SHP77 (cell line): ENCODE results near the gene COX7C.
"Not testable (repeated sequence)": the region's sequence is repeated elsewhere in the genome, so short reads cannot be mapped to it uniquely, and the experiment has no call there.

Experiments
- DNase-seq, 2 experiments: peaks; one replicate each; lab custom pipeline; 2025; lab: John Stamatoyannopoulos, UW

Gene COX7C, protein sequence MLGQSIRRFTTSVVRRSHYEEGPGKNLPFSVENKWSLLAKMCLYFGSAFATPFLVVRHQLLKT

GRCh38 chr5:86617756-86618576 is at the start of gene COX7C:
TSS of gene COX7C (plus strand) at chr5:86617941. CDS start at chr5:86618056, 115 bp downstream.
- DNase-seq: peak; percentile 94 to 98

- not testable (repeated sequence) for DNase-seq
Observed at GRCh38 chr5:86569522-86570426, 48.0 kb upstream of the COX7C start.

DNA sequence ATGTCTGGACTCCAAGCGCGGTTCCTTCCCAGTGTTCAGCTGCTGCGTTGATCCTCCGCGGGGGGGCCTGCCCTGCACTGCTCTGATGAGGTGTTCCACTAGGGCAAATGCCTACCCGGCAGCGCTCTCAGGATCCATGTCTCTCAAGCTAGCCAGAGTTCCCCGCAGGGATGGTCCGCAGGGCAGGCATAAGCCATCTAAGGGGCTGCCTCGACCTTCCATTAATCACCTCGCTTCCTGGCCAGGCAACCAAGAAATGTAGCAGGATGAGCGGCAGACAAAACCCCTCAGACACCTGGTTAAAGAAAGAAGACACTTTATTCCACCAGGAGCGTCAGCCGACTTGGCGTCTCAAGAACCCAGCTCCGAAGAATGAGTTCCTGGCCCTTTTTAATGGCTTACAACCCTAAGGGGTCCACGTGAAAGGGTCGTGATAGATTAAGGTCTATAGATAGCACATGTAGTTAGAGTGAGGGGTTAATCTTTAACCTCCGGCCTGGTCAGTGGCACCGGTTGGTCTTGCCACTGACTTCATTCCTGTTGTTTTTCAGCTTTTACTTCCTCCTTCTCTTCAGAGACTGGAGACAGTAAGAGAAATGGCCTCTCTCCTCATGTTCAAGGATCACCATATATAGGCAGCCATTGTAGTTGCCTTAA is 47.2 kb upstream of the COX7C start:
- DNase-seq: no peak

- DNase-seq: not testable (repeated sequence)
Observed at GRCh38 chr5:86571109-86571508, 46.6 kb upstream of the COX7C start.

DNA sequence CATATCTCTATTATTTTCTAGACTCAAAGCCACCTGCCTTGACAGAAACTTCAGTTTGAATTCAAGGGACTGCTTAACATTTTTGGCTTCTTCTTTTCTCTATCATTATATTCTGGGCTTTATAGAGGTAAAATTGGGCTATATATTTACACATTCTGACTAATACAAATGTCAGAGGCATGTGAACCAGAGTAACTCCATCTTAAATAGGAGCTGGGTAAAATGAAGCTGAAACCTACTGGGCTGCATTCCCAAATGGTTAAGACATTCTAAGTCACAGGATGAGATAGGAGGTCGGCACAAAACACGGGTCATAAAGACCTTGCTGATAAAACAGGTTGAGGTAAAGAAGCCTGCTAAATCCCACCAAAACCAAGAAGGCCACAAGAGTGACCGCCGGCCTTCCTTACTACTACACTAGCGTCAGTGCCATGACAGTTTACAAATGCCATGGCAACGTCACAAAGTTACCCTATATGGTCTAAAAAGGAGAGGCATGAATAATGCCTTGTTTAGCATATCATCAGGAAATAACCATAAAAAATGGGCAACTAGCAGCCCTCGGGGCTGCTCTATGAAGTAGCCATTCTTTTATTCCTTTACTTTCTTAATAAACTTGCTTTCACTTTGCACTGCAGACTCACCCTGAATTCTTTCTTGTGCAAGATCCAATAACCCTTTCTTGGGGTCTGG is 44.8 kb upstream of the COX7C start:
- no peak for DNase-seq

- no peak for DNase-seq
Observed at GRCh38 chr5:86579502-86579901, 38.2 kb upstream of the COX7C start.

DNA sequence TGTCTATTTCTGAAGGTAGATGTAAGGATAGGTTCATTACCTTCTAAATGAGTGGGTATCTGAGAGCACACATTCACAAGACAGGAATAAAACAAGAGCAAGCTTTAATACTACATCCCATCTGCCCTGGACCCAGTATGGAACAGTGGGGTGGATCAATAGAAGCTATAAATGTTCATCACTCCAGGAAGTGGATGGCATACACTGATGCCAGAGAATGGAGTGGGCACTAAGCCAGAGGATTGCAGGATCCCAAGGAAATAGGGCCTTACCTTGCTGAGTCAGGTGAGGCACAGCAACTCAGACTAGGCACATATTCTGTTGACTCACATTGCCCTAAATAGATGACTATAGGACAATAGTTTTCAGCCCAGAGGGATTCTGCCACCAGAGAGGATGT is 21.3 kb upstream of the COX7C start:
- no peak for DNase-seq

GRCh38 chr5:86605881-86606280 is 11.9 kb upstream of the COX7C start:
- no peak for DNase-seq

DNA sequence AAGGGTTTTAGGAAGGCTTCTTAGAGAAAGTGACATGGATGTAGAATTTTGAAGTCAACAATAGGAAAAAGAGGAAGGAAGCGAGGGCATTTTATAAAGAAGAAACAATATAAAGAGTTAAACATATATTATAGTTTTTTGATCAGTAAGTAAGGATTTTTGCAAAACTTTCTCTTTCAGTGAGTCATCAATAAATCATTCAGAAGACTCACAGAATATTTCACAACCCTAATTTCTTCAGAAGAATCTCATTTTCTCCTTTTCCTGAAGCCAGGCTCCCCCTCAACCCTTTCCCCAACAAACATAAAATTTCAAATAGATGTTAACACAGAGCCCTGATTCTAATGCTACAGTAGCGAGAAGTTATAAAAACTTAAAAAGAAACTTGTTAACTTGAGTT is 4.3 kb upstream of the COX7C start:
- no peak for DNase-seq

- DNase-seq: no peak
Observed at GRCh38 chr5:86617309-86617755, 409 bp upstream of the COX7C start.

GRCh38 chr5:86623785-86624483 is 6.2 kb downstream of the COX7C start:
- no peak for DNase-seq

DNA sequence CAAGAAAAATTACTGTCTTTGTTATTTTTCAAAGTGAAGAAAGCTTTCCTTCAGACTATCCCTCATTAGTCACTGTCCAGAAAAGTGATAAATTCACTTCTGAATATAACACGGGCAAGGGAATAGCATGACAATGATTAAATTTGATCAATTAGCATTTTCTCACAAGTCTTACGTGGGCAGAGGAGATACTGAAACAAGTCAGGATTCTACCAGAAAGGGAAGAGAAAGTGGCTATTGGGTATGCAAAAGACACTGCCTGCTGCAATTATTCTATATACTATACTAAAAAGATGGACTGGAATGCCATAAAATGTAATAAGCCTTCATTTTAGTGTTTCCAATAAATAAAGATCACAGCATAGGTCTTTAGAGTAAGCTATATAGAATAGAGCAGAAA is 7.4 kb downstream of the COX7C start:
- DNase-seq: no peak

- no peak for DNase-seq
Observed at GRCh38 chr5:86626149-86626548, 8.4 kb downstream of the COX7C start.

GRCh38 chr5:86631165-86631564 is 13.4 kb downstream of the COX7C start:
- no peak for DNase-seq

GRCh38 chr5:86640998-86641397 is 23.3 kb downstream of the COX7C start:
- no peak for DNase-seq

- no peak for DNase-seq
Observed at GRCh38 chr5:86644843-86645242, 27.1 kb downstream of the COX7C start.

- DNase-seq: no peak
Observed at GRCh38 chr5:86645885-86646284, 28.1 kb downstream of the COX7C start.

GRCh38 chr5:86646671-86647070 is 28.9 kb downstream of the COX7C start:
- no peak for DNase-seq

- DNase-seq: peak; percentile 2 to 15
Observed at GRCh38 chr5:86649832-86650505, 32.2 kb downstream of the COX7C start.

DNA sequence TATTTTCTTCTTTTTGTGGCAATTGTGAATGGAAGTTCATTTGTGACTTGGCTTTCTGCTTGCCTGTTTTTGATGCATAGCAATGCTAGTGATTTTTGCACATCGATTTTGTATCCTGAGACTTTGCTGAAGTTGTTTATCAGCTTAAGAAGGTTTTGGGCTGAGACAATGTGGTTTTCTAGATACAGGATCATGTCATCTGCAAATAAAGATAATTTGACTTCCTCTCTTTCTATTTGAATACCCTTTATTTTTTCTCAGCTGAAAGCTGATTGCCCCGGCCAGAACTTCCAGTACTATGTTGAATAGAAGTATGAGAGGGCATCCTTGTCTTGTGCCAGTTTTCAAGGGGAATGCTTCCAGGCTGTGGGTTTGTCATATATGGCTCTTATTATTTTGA is 43.0 kb downstream of the COX7C start:
- not testable (repeated sequence) for DNase-seq
